Hematopoietic multipotent progenitor cell (in vitro differentiated cells): ENCODE results near the gene ZBTB6. TPM values are rescaled to one million over a fixed set of nuclear protein-coding genes. Genes with fewer than 3 reads are reported as not detected.
"Not testable (repeated sequence)": the region's sequence is repeated elsewhere in the genome, so short reads cannot be mapped to it uniquely, and the experiment has no call there.

ENCODE experiments used
- DNase-seq, 3 donors: peaks; one replicate each; pipeline ENCODE4 v3.0.0-alpha.2; 2011 to 2015; ENCODE audit warnings: low read depth in 2 of 3, low spot score in 2 of 3
- total RNA-seq: library from RNA; depleted of rRNA; stranded (reverse); fragments of >200 nt; gene quantifications from one replicate; pipeline ENCODE4 v1.2.3, GENCODE V29; 2012

ZBTB6 gene
- total RNA-seq, 1 donor, result 3.5 TPM

- no peak for DNase-seq
Observed at GRCh38 chr9:122929796-122930354, 16.8 kb upstream of the ZBTB6 start.

- DNase-seq, result no peak
Observed at GRCh38 chr9:122923947-122924346, 10.8 kb upstream of the ZBTB6 start.

GRCh38 chr9:122922713-122923112 lies 9.6 kb upstream of the ZBTB6 start:
- no peak for DNase-seq

- no peak for DNase-seq
Observed at GRCh38 chr9:122918310-122918709, 5.2 kb upstream of the ZBTB6 start.

GRCh38 chr9:122912671-122912963 lies 506 bp downstream of the ZBTB6 start:
- no peak for DNase-seq

- not testable (repeated sequence) for DNase-seq
Observed at GRCh38 chr9:122906122-122906521, 7.0 kb downstream of the ZBTB6 start.

GRCh38 chr9:122904823-122905710 lies 8.1 kb downstream of the ZBTB6 start, which contains the start of gene RC3H2:
Gene RC3H2 (minus strand): TSS chr9:122905359. CDS start chr9:122897509, 7,850 bp downstream.
- DNase-seq, result peak; percentile 97 to 100 (median 100)

- no peak for DNase-seq
Observed at GRCh38 chr9:122904466-122904822, 8.7 kb downstream of the ZBTB6 start.

- DNase-seq, result peak in 2 of 3 donors; percentile 49 to 67
Observed at GRCh38 chr9:122900791-122901190, 12.3 kb downstream of the ZBTB6 start.

- DNase-seq, result no peak
Observed at GRCh38 chr9:122897969-122898368, 15.2 kb downstream of the ZBTB6 start.

GRCh38 chr9:122888480-122888879 lies 24.6 kb downstream of the ZBTB6 start:
- DNase-seq, result no peak

GRCh38 chr9:122883125-122883524 lies 30.0 kb downstream of the ZBTB6 start:
- peak in 1 of 3 donors; percentile 31 for DNase-seq

- no peak for DNase-seq
Observed at GRCh38 chr9:122879443-122879842, 33.7 kb downstream of the ZBTB6 start.

- DNase-seq, result no peak
Observed at GRCh38 chr9:122875523-122875922, 37.6 kb downstream of the ZBTB6 start.

GRCh38 chr9:122867276-122867675 lies 45.8 kb downstream of the ZBTB6 start:
- DNase-seq, result not testable (repeated sequence)

- no peak for DNase-seq
Observed at GRCh38 chr9:122866079-122866478, 47.0 kb downstream of the ZBTB6 start.

- no peak for DNase-seq
Observed at GRCh38 chr9:122865300-122865699, 47.8 kb downstream of the ZBTB6 start.

GRCh38 chr9:122863407-122863806 lies 49.7 kb downstream of the ZBTB6 start:
- no peak for DNase-seq

GRCh38 chr9:122860319-122861142 lies 52.6 kb downstream of the ZBTB6 start:
- no peak for DNase-seq
